Large intestine (tissue), 3 donors: ENCODE measurements around the gene KRT2. TPM values are rescaled to one million over a fixed set of nuclear protein-coding genes. Genes with fewer than 3 reads are reported as not detected.

Experiments used
- DNase-seq, 2 donors: peaks; one replicate each; pipeline versions ENCODE4 v3.0.0 to v3.0.0-alpha.2; 2013
- H3K27ac ChIP-seq: one replicate; pipeline ENCODE4 v1.5.1; 2013; ENCODE audit warnings: low read length
- H3K27me3 ChIP-seq: 2 replicates; pipeline ENCODE4 v1.6.1; 2013; ENCODE audit warnings: low read length; ENCODE audit not compliant: control insufficient read depth, insufficient read depth
- H3K36me3 ChIP-seq: 2 replicates; pipeline ENCODE4 v1.6.1; 2013; ENCODE audit warnings: low read length; ENCODE audit not compliant: control insufficient read depth, insufficient read depth
- H3K4me1 ChIP-seq: one replicate; pipeline ENCODE4 v1.6.1; 2013; ENCODE audit warnings: low read length; ENCODE audit not compliant: control insufficient read depth, insufficient read depth
- H3K4me3 ChIP-seq: one replicate; pipeline ENCODE4 v1.5.1; 2013; ENCODE audit warnings: low read length
- H3K9me3 ChIP-seq: one replicate; pipeline ENCODE4 v1.6.1; 2013; ENCODE audit warnings: mild to moderate bottlenecking, low read depth, low read length, moderate library complexity; ENCODE audit not compliant: control insufficient read depth
- WGBS: methylation state at CpG from one replicate; pipeline ENCODE4 v1.1.5; 2013; ENCODE audit warnings: low lambda C conversion rate; ENCODE audit not compliant: insufficient coverage; 5-methylcytosine and 5-hydroxymethylcytosine counted together
- polyA plus RNA-seq: library from polyadenylated mRNA; unstranded; fragments of 120-200 nt; gene quantifications from one replicate; pipeline ENCODE4 v1.2.1, GENCODE V29; 2013

The KRT2 gene
- polyA plus RNA-seq, 1 donor: 0.54 TPM

DNA sequence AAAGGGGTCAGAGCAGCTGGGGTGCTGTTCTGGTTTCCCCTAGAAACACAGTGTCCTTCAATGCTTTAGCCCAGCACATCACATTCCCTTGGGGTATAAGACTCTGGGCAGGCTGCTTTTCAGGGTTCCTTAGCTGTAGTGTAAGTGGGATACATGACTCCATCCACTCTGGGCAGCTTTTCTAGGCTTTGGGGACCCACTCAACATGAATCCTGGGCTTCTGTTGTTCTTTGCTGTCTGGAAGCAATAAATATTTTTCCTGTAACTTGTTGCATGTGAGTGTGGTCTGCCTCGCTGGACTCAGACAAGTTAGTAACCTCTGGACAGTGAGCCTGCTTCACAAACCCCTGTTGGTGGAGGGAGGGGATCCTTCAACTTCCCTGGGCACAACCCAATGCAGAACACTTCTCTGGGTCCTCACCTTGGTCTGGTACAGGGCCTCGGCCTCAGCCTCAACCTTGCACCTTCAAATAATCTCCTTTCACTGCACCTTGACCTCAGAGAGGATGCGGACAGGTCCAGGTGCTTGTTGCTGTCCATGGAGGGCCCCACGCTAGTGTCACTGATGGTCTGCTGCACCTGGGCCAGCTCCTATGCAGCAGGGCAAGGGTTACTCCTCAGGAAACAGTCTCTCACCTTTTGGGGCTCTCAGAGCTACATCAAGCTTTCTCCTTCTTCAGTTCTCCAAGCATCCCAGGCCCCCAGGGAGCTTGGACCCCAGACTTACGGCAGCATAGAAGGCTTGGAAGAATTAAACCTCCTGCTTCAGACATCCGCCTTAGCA, 20.1 kb downstream of the KRT2 start:
- H3K9me3 ChIP-seq: no peaks in the 10 kb centered on the region
- no peak for DNase-seq
- H3K27me3 ChIP-seq: peaks cover 8% of the 10 kb centered on the region
- no CpG with 5 or more reads among the region's 6 CpGs for WGBS
- no peaks in the 10 kb centered on the region for H3K4me1 ChIP-seq
- H3K27ac ChIP-seq: no peak overlapping the region
- H3K36me3 ChIP-seq: no peaks in the 10 kb centered on the region
- no peak overlapping the region for H3K4me3 ChIP-seq

DNA sequence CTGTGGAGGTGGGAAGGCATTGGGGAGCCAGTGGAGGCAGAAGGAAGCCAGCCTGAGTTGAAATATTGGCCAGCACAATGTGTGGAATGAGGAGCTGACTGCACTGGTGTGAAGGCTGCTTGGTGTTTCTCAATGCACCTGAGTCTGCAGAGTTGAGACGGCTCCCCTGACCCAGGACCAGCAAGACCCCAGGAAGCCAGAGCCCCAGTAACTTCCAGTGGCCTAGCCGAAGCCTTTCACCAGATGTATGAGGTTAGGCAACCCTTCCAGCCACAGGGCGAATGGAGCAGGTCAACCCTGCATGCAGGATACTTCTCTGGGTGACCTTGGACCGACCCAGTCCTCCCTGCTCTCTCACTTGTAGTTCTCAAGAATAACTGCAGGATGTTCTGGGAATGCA, 20.7 kb downstream of the KRT2 start:
- H3K9me3 ChIP-seq: no peaks in the 10 kb centered on the region
- H3K27ac ChIP-seq: no peak overlapping the region
- no peak for DNase-seq
- peaks cover 8% of the 10 kb centered on the region for H3K27me3 ChIP-seq
- no peak overlapping the region for H3K4me3 ChIP-seq
- H3K36me3 ChIP-seq: no peaks in the 10 kb centered on the region
- H3K4me1 ChIP-seq: no peaks in the 10 kb centered on the region
- no CpG with 5 or more reads among the region's 4 CpGs for WGBS

DNA sequence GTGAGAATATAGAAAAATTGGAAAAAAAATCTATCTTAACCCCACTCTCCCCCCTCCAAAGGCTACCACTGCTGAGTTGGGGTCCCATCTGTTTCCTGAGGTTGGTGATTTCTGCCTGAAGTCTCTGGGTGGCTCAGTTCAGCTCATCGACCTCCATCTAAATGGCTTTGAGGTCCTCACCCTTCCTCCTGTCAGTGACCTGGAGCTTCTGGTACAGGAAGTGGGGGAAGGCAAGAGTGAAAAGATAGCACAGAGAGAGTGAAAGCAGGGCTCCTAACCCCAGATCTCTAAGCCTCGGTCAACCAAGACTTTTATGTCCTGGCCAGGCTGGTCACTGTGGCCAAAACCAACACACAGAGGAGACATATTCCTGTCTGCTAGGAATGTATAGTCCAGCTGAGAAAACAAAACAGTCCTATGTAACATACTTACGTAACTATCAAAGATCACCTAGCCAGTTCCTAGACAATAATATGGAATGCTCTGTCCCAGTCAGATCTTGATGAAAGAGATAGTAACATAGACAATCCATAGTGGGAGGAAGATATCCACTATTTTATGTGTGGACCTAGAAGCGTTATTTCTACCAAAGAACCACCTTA, 21.3 kb downstream of the KRT2 start:
- Histone ChIP-seq H3K4me1 (no peaks in the 10 kb centered on the region), H3K27me3 (peaks cover 8% of the 10 kb centered on the region), H3K36me3 (no peaks in the 10 kb centered on the region), H3K4me3 (no peak overlapping the region), H3K9me3 (no peaks in the 10 kb centered on the region), H3K27ac (no peak overlapping the region)
- WGBS: no CpG with 5 or more reads among the region's 4 CpGs
- DNase-seq: no peak

GRCh38 chr12:52630008-52630500, 22.0 kb downstream of the KRT2 start:
- no peaks in the 10 kb centered on the region for H3K9me3 ChIP-seq
- DNase-seq: peak in 1 of 2 donors; percentile 57
- WGBS: no CpG with 5 or more reads among the region's 7 CpGs
- no peaks in the 10 kb centered on the region for H3K4me1 ChIP-seq
- no peak overlapping the region for H3K27ac ChIP-seq
- peaks cover 8% of the 10 kb centered on the region for H3K27me3 ChIP-seq
- no peak overlapping the region for H3K4me3 ChIP-seq
- H3K36me3 ChIP-seq: no peaks in the 10 kb centered on the region

- no CpG with 5 or more reads among the region's 12 CpGs for WGBS
- Histone ChIP-seq H3K27ac (no peak overlapping the region), H3K9me3 (no peaks in the 10 kb centered on the region), H3K27me3 (peaks cover 8% of the 10 kb centered on the region), H3K4me1 (no peaks in the 10 kb centered on the region), H3K4me3 (no peak overlapping the region), H3K36me3 (no peaks in the 10 kb centered on the region)
- DNase-seq: no peak
Observed at GRCh38 chr12:52629281-52630007, 22.6 kb downstream of the KRT2 start.

DNA sequence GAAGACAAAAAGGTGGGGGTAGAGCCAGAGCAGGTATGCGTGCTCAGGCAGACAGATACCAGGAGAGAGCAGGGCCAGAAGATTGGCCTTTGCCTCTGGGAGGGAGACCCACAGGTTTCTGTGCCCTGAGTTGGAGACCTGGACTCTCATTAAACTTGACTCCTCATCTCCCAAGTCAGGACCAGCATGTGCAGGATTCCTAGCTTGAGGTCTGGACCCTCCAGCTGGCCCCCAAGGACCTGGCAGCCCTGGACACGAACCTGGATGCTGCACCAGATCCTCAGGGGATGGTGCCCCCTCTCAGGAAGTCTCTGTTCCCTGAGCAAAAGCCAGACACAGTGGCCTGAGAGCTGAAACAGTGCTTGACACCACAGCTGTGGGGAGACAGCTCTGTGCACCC, 23.2 kb downstream of the KRT2 start:
- no peak for DNase-seq
- H3K4me3 ChIP-seq: no peak overlapping the region
- H3K27me3 ChIP-seq: peaks cover 8% of the 10 kb centered on the region
- H3K36me3 ChIP-seq: no peaks in the 10 kb centered on the region
- no peak overlapping the region for H3K27ac ChIP-seq
- no CpG with 5 or more reads among the region's 2 CpGs for WGBS
- H3K4me1 ChIP-seq: no peaks in the 10 kb centered on the region
- no peaks in the 10 kb centered on the region for H3K9me3 ChIP-seq

GRCh38 chr12:52628111-52628507, 23.9 kb downstream of the KRT2 start:
- H3K27ac ChIP-seq: no peak overlapping the region
- H3K27me3 ChIP-seq: peaks cover 2% of the 10 kb centered on the region
- no peaks in the 10 kb centered on the region for H3K36me3 ChIP-seq
- no peaks in the 10 kb centered on the region for H3K4me1 ChIP-seq
- WGBS: no CpG with 5 or more reads among the region's 4 CpGs
- no peak overlapping the region for H3K4me3 ChIP-seq
- H3K9me3 ChIP-seq: no peaks in the 10 kb centered on the region
- no peak for DNase-seq

DNA sequence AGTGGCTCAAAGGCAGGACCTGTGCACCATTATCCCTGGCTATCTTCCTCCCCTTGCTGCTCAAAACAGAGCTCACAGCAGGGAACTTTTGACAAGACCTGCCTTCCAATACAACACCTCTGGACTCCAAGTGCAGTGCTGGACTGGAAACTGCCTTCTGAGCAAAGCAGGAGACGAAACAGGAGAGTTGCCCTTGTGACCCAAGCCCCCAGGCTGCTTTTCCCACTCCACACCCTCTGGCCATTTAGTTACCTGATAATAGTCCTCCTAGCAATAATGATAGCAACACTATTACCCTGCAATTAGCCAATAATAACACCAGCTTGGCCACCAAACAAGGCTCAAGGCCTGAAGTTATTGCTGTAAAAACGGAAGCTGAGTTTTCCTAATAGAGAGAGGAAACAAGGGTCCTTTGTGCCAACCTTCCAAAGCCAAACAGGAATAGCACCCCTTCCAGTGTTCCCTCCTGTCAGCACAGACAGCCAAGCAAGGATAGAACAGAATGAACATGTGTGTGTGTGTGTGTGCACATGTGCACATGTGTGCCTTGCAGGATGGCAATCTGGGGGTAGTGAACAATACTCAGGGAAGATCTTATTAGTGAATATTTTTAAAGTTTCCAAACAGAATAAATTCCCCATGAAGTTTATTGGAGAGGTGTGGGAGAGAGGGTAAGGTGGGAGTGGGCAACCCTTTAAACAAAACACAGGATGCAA, 24.5 kb downstream of the KRT2 start:
- Histone ChIP-seq H3K4me1 (no peaks in the 10 kb centered on the region), H3K36me3 (no peaks in the 10 kb centered on the region), H3K4me3 (no peak overlapping the region), H3K9me3 (no peaks in the 10 kb centered on the region), H3K27ac (no peak overlapping the region), H3K27me3 (peaks cover 2% of the 10 kb centered on the region)
- no peak for DNase-seq
- no CpG with 5 or more reads among the region's 2 CpGs for WGBS

GRCh38 chr12:52622349-52622748, 29.7 kb downstream of the KRT2 start:
- Histone ChIP-seq H3K36me3 (no peaks in the 10 kb centered on the region), H3K4me1 (no peaks in the 10 kb centered on the region), H3K27ac (no peak overlapping the region), H3K9me3 (no peaks in the 10 kb centered on the region), H3K4me3 (no peak overlapping the region), H3K27me3 (peaks cover 4% of the 10 kb centered on the region)
- WGBS: no CpG with 5 or more reads among the region's 5 CpGs
- DNase-seq: no peak

DNA sequence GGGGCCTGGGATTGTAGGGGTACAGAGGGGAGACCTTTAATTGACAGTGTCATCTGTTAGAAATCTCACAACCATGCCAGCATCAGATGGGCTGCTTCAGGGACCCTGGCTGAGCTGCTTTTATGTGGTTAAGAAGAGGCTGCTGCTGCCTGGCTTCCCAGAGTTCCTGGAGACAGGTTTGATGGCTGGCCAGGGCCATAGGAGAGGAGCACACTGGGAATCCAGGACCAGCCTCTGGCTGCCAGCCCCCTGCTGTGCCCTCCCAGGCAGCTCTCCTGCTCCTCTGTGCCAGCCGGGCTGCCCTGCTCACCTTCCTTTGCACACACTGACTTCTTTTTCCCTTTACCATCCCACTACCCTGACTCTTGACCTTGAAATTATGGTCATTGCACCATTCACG, 33.1 kb downstream of the KRT2 start:
- WGBS: no CpG with 5 or more reads among the region's 2 CpGs
- no peaks in the 10 kb centered on the region for H3K4me1 ChIP-seq
- DNase-seq: no peak

More for the DNA sequence above, 33.1 kb downstream of the KRT2 start:
- Histone ChIP-seq H3K27ac (no peak overlapping the region), H3K4me3 (no peak overlapping the region), H3K27me3 (peaks cover 13% of the 10 kb centered on the region), H3K9me3 (no peaks in the 10 kb centered on the region), H3K36me3 (no peaks in the 10 kb centered on the region)
